Measurements from ENCODE around the gene ARHGAP10.
A peak's percentile ranks its signal among the peaks of the same experiment; 100 is the strongest.

The ARHGAP10 gene

GRCh38 chr4:147770831-147771230, 38.9 kb downstream of the ARHGAP10 start:
- no peak for DNase-seq

DNA sequence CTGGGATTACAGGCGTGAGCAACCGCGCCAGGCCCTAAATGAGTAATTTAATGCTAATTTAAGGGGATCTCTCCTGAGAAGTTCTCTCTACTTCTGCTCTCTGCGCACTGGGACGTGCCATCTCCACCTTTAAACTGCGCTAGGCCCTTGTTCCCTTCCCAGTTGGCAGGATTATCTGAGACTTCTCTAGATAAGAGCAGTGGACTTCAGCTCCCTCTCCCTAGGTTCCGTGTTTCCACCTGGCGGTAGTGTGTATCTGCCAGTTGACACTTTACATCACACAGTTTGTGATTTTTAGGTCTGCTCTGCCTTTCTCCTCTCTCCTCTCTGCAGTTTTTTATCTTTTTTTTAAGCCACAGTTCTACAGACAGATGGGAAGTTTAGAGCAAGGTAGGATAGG, 40.2 kb downstream of the ARHGAP10 start:
- DNase-seq = no peak

- DNase-seq = peak; percentile 92
These were observed 40.6 kb downstream of the ARHGAP10 start for GRCh38 chr4:147772459-147772969.

DNA sequence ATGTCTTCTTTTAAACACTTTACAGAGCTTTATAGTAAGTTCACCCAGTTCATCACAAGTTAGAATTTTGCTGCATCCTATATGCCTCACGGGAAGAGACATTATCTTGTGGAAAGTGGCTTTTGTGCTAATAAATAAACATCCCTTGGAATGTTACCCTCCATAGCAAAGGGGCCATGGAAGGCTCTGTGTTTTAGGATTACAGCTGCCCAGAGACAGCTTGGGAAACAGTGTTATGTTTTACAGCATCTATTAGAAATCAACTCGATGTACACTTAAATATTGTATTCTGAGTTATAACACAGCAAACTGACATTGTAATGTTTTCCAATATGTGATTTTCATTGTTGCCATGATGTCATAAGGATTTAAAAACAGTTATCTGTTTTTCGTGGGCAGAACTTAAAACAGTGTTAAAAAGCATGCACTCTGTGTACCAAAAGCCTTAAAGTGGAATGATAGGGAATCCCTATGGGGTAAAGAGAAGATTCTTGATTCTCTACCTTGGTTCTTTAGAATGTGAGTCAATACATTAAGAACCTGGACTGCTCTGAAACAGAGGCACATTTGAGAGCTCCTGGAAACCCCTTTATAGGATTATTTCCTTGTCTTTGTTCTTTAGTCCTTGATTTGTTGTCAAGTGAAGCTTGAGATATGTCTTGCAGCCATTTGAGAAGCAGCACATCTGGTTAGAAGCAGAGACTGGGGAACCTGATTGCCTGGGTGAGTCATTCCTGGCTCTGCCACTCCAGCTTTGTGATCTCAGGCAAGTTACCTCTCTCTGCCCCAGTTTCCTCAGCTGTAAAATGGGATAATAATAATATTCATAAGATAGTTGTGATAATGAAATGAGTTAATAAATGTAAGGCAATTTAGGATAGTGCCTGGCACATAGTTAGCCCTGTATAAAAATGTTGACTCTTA, 41.6 kb downstream of the ARHGAP10 start:
- DNase-seq = no peak

GRCh38 chr4:147776716-147777115, 44.8 kb downstream of the ARHGAP10 start:
- DNase-seq = no peak

DNA sequence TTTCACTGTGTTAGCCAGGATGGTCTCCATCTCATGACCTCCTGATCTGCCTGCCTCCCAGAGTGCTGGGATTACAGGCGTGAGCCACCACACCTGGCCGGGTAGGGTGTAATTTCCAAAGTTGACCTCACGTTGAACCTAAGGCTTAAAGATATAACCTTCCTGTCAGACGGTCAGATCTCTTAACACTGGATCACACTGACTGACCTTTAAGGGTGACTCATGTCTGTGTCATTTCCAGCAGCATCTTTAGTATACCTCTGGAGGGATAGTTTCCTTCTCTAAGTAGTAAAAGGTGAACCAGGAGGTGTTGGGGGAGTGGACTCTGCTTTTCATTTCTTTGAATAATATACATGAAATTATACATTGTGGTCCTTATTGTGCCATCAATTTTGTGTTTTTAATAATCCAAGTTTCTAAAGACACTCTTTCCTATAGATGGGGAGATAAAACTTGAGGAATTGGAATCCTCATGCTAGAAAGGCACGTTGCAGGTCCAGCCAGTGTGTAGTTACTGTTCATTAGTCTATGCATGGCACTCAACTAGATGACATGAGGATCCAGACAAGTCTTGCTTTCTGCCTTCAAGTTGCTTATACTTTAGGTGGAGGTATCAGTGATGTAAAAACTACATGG, 45.7 kb downstream of the ARHGAP10 start:
- DNase-seq = no peak

GRCh38 chr4:147778942-147779341, 47.1 kb downstream of the ARHGAP10 start:
- no peak for DNase-seq

GRCh38 chr4:147779451-147779850, 47.6 kb downstream of the ARHGAP10 start:
- DNase-seq = no peak

GRCh38 chr4:147780137-147780777, 48.4 kb downstream of the ARHGAP10 start:
- DNase-seq = no peak

- DNase-seq = peak; percentile 27
These were observed 50.3 kb downstream of the ARHGAP10 start for GRCh38 chr4:147782087-147782781.

DNA sequence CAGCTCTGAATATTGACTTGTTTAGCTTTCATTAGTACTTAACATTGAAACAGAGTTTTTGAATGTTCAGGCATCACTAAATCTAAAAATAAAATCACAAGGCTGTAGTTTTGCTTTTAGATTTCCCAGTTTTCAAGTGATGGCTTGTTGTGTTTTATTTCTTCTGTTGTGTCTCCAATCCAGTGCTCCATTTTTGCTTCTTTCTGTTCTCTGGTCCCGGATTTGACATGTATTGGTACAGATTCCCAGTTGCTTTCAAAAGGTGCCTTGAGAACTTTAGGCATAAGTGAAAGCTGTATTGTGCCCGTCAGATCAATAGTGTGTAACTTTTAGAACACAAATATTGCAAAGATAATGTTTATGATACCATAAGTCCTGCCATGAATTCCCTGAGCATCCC, 53.2 kb downstream of the ARHGAP10 start:
- DNase-seq = no peak

- DNase-seq = no peak
These were observed 54.1 kb downstream of the ARHGAP10 start for GRCh38 chr4:147786031-147786430.

GRCh38 chr4:147786531-147786930, 54.6 kb downstream of the ARHGAP10 start:
- DNase-seq = no peak

GRCh38 chr4:147787204-147787603, 55.3 kb downstream of the ARHGAP10 start:
- peak; percentile 75 for DNase-seq

GRCh38 chr4:147788791-147789190, 56.9 kb downstream of the ARHGAP10 start:
- no peak for DNase-seq

- DNase-seq = peak; percentile 40
These were observed 57.7 kb downstream of the ARHGAP10 start for GRCh38 chr4:147789596-147789995.

DNA sequence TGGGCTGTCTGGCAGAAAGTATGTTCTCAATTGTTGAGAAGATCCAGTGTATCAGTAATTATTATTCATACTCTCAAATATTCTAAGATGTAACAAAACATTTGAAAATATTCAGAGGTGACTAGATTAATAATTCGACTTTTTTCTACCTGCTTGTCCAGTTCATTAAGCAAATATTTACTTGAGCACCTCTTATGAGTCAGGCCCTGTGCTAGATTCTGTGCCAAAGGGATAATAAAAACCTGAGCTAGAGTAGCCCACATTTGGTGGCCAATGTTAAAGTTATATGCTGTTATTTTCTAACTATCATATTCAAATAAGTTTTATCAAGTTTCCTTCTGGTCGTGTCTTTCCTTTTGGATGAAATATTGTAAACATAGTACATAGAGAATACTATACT, 58.5 kb downstream of the ARHGAP10 start:
- no peak for DNase-seq

DNA sequence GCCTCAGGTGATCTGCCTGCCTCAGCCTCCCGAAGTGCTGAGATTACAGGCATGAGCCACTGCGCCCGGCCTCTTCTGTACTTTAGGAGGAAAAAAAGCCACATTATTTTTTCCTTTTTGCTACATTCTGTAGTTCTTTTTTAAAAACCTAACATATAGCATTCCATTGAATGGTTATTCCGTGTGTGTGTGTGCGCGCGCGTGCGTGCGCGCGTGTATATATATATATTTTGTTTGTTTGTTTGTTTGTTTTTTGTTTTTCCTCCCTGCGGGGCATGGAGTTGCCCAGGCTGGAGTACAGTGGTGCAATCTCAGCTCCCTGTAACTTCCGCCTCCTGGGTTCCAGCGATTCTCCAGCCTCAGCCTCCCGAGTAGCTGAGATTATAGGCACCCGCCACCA, 59.5 kb downstream of the ARHGAP10 start:
- DNase-seq = no peak

GRCh38 chr4:147791865-147792264, 60.0 kb downstream of the ARHGAP10 start:
- DNase-seq = no peak

- DNase-seq = no peak
These were observed 61.9 kb downstream of the ARHGAP10 start for GRCh38 chr4:147793569-147794313.

GRCh38 chr4:147794314-147794680, 62.4 kb downstream of the ARHGAP10 start:
- DNase-seq = no peak

Measured in fibroblast of skin of scalp (primary cell).